ENCODE measurements around the gene SLC38A1. TPM values are rescaled to one million over a fixed set of nuclear protein-coding genes. Genes with fewer than 3 reads are reported as not detected.

SLC38A1 gene
- polyA plus RNA-seq, 1 of the 3 experiments (the other 2 are of a cell fraction) = 20.7 TPM

DNA sequence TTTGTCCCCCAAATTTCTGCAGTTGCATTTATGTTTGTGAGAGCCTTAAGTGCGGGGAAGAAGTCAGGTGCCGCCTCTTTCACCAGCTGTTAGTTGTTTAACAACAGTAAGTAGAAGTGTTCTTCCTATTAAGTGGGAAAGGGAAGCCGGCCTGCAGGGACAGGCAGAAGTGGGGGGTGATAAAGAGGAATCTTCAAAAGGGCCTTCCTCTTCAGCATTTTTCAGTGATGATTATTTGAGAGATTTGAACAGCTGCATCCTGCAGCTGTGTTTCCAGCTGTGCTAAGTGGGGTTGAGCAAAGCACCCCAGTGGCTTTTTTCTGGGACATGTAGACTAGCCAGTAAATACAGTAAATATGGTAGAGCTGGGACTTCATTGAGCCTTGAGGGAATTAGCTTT is 32.1 kb upstream of the SLC38A1 start (continued):
- TF ChIP-seq FOSL2 (IDR thresholded peaks at IDR 0.05; ENCODE audit: borderline replicate concordance, low read depth) = no peak
- TF ChIP-seq GABPA (IDR thresholded peaks at IDR 0.05; ENCODE audit: low read depth) = no peak
- no peak for TF ChIP-seq MXI1 (IDR thresholded peaks at IDR 0.05; ENCODE audit: low read depth, low read length)
- TF ChIP-seq TEAD4 (IDR thresholded peaks at IDR 0.05; ENCODE audit: borderline replicate concordance, insufficient read depth) = no peak
- TF ChIP-seq, protein P1, sequence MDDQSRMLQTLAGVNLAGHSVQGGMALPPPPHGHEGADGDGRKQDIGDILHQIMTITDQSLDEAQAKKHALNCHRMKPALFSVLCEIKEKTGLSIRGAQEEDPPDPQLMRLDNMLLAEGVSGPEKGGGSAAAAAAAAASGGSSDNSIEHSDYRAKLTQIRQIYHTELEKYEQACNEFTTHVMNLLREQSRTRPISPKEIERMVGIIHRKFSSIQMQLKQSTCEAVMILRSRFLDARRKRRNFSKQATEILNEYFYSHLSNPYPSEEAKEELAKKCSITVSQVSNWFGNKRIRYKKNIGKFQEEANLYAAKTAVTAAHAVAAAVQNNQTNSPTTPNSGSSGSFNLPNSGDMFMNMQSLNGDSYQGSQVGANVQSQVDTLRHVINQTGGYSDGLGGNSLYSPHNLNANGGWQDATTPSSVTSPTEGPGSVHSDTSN (IDR thresholded peaks at IDR 0.05) = no peak

DNA sequence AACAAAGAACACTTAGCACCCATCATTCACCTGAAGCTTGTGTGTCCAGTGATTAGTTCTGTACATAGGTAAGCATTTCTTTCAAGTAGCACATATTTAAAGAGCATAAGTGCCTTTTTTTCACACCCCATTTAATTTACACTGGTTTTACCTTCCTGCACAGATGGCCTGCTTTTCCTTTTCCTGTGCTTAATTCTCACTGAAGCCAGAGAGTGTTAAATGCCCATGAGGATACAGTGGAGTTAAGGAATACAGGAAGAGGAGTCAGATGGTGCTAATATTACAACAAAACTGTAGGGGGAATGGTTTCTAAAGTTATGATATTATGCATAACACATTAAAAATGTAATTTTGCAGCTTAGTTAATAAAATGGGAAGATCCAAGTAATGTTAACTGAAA is 31.0 kb upstream of the SLC38A1 start:
- Histone ChIP-seq H3F3A (replicated peaks; ENCODE audit: insufficient read depth) (no peaks in the 10 kb centered on the region), H4K20me1 (ENCODE audit: insufficient read depth) (no peaks in the 10 kb centered on the region), H3K36me3 (replicated peaks in 1 of 2; ENCODE audit: control insufficient read depth in 1 of 2, insufficient read depth in 2 of 2, low read length in 1 of 2) (no peaks in the 10 kb centered on the region), H3K9me2 (no peaks in the 10 kb centered on the region), H3K4me2 (no peak overlapping the region), H3K9ac (no peak overlapping the region), H2AFZ (ENCODE audit: low read depth) (no peak overlapping the region), H3K4me3 (ENCODE audit: low read depth in 2 of 2, low read length in 1 of 2) (no peak overlapping the region), H3K9me3 (no peaks in the 10 kb centered on the region), H3K4me1 (ENCODE audit: control insufficient read depth in 1 of 2, insufficient read depth in 2 of 2, low read depth in 1 of 2, low read length in 1 of 2) (no peaks in the 10 kb centered on the region), H3K27ac (ENCODE audit: low read depth in 2 of 2, low read length in 1 of 2) (no peak overlapping the region), H3K27me3 (ENCODE audit: insufficient read depth) (no peaks in the 10 kb centered on the region), H3K79me2 (ENCODE audit: insufficient read depth) (no peaks in the 10 kb centered on the region)
- TF ChIP-seq, protein P2, sequence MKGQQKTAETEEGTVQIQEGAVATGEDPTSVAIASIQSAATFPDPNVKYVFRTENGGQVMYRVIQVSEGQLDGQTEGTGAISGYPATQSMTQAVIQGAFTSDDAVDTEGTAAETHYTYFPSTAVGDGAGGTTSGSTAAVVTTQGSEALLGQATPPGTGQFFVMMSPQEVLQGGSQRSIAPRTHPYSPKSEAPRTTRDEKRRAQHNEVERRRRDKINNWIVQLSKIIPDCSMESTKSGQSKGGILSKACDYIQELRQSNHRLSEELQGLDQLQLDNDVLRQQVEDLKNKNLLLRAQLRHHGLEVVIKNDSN (IDR thresholded peaks at IDR 0.05; ENCODE audit: borderline replicate concordance, low read depth) = no peak
- TF ChIP-seq RFX5 (IDR thresholded peaks at IDR 0.05; ENCODE audit: low read length) (no peak), RXRA (IDR thresholded peaks at IDR 0.05; ENCODE audit: borderline replicate concordance, low read depth) (no peak), TCF12 (IDR thresholded peaks at IDR 0.05) (no peak), GATA2 (CRISPR knock-in tag; IDR thresholded peaks at IDR 0.05) (no peak), GABPA (IDR thresholded peaks at IDR 0.05; ENCODE audit: low read depth) (no peak), RCOR1 (IDR thresholded peaks at IDR 0.05; ENCODE audit: low read length) (no peak)
- CTCF ChIA-PET = interaction anchor here (0.6 to 1.9 kb wide), 4 partner anchors 131 to 352 kb away, joined by 3 to 11 read pairs (median 4); no protein-coding TSS in a partner anchor
- POLR2A ChIA-PET = no interaction called here
- DNase-seq = no peak

DNA sequence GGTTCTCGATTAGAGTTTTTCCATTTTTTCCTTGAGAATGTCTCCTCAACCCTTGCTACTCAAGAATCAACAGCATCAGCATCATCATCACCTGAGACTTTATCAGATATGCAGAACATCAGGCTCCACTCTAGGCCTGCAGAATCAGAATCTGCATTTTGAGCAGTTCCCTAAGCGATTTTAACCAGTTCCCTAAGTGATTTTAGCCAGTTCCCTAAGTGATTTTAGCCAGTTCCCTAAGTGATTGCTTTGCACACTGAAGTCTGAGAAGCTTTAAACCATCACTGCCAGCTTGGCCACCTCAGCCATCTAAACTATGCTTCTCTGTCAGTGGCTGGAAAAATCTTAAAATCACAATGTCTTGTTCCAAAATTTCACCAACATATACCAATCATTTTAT is 29.4 kb upstream of the SLC38A1 start:
- Histone ChIP-seq H3K9me2 (no peaks in the 10 kb centered on the region), H3K27ac (ENCODE audit: low read depth in 2 of 2, low read length in 1 of 2) (no peak overlapping the region), H4K20me1 (ENCODE audit: insufficient read depth) (no peaks in the 10 kb centered on the region), H3K4me2 (no peak overlapping the region), H3K79me2 (ENCODE audit: insufficient read depth) (no peaks in the 10 kb centered on the region), H2AFZ (ENCODE audit: low read depth) (no peak overlapping the region), H3K4me3 (ENCODE audit: low read depth in 2 of 2, low read length in 1 of 2) (no peak overlapping the region), H3F3A (replicated peaks; ENCODE audit: insufficient read depth) (no peaks in the 10 kb centered on the region), H3K9ac (no peak overlapping the region), H3K4me1 (ENCODE audit: control insufficient read depth in 1 of 2, insufficient read depth in 2 of 2, low read depth in 1 of 2, low read length in 1 of 2) (no peaks in the 10 kb centered on the region), H3K27me3 (ENCODE audit: insufficient read depth) (no peaks in the 10 kb centered on the region), H3K36me3 (replicated peaks in 1 of 2; ENCODE audit: control insufficient read depth in 1 of 2, insufficient read depth in 2 of 2, low read length in 1 of 2) (no peaks in the 10 kb centered on the region), H3K9me3 (no peaks in the 10 kb centered on the region)
- WGBS (ENCODE audit: low lambda C conversion rate) = 25% methylated on average over 2 of the region's 2 CpGs
- ChIA-PET POLR2A (no interaction called here), CTCF (interaction anchor here (1.9 kb wide), 1 partner anchor 173 kb away, joined by 11 read pairs; no protein-coding TSS in a partner anchor)
- no peak for DNase-seq
- TF ChIP-seq EZH2phosphoT487 (IDR thresholded peaks at IDR 0.05; ENCODE audit: borderline replicate concordance, low read depth) (no peak), RXRA (IDR thresholded peaks at IDR 0.05; ENCODE audit: borderline replicate concordance, low read depth) (no peak), RAD21 (IDR thresholded peaks at IDR 0.05; ENCODE audit: low read length) (no peak), SIN3A (IDR thresholded peaks at IDR 0.05; ENCODE audit: borderline replicate concordance, low read depth, low read length) (no peak), TCF12 (IDR thresholded peaks at IDR 0.05) (no peak), GABPA (IDR thresholded peaks at IDR 0.05; ENCODE audit: low read depth) (no peak), NRF1 (IDR thresholded peaks at IDR 0.05; ENCODE audit: low read depth, low read length) (no peak)
- TF ChIP-seq, protein P3, sequence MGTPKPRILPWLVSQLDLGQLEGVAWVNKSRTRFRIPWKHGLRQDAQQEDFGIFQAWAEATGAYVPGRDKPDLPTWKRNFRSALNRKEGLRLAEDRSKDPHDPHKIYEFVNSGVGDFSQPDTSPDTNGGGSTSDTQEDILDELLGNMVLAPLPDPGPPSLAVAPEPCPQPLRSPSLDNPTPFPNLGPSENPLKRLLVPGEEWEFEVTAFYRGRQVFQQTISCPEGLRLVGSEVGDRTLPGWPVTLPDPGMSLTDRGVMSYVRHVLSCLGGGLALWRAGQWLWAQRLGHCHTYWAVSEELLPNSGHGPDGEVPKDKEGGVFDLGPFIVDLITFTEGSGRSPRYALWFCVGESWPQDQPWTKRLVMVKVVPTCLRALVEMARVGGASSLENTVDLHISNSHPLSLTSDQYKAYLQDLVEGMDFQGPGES (IDR thresholded peaks at IDR 0.05; ENCODE audit: low read depth, low read length) = no peak

Measured in SK-N-SH (cell line).